CD14-positive monocyte (primary cell): ENCODE measurements around the gene CDH6. TPM values are rescaled to one million over a fixed set of nuclear protein-coding genes. Genes with fewer than 3 reads are reported as not detected.

ENCODE experiments used
- DNase-seq, 3 donors: peaks; one replicate each; pipeline ENCODE4 v3.0.0-alpha.2; 2011 to 2022
- H2AFZ ChIP-seq: 2 replicates; pipeline ENCODE4 v1.6.0; 2012; ENCODE audit warnings: mild to moderate bottlenecking, low read depth, low read length, inconsistent platforms; ENCODE audit not compliant: insufficient read depth, poor library complexity, severe bottlenecking
- H3K27ac ChIP-seq, 2 donors: 1 replicate in 1 of 2; 2 replicates in 1 of 2; pipeline ENCODE4 v1.5.1; 2012 to 2013; ENCODE audit warnings: low read length in 2 of 2, control low read depth in 1 of 2, inconsistent platforms in 1 of 2, low read depth in 1 of 2, mild to moderate bottlenecking in 1 of 2
- H3K27me3 ChIP-seq, 2 donors: one replicate each; pipeline versions ENCODE4 v1.6.0 to v1.6.1; 2011 to 2013; ENCODE audit warnings: low read length in 2 of 2; ENCODE audit not compliant: control insufficient read depth in 2 of 2, insufficient read depth in 2 of 2
- H3K36me3 ChIP-seq, 2 donors: replicated peaks in 1 of 2; 1 replicate in 1 of 2; 2 replicates in 1 of 2; pipeline versions ENCODE4 v1.5.1 to v1.6.1; 2012 to 2013; ENCODE audit warnings: low read length in 2 of 2, control low read depth in 1 of 2, inconsistent platforms in 1 of 2, mild to moderate bottlenecking in 1 of 2; ENCODE audit not compliant: insufficient read depth in 2 of 2, control insufficient read depth in 1 of 2
- H3K4me1 ChIP-seq, 2 donors: 1 replicate in 1 of 2; 2 replicates in 1 of 2; pipeline versions ENCODE4 v1.5.1 to v1.6.1; 2012 to 2013; ENCODE audit warnings: low read length in 2 of 2, control low read depth in 1 of 2, inconsistent platforms in 1 of 2, mild to moderate bottlenecking in 1 of 2, moderate library complexity in 1 of 2; ENCODE audit not compliant: insufficient read depth in 2 of 2, control insufficient read depth in 1 of 2
- H3K4me2 ChIP-seq: replicated peaks from 2 replicates; pipeline ENCODE3; 2012; ENCODE audit warnings: low read length, moderate library complexity, mild to moderate bottlenecking; ENCODE audit not compliant: poor library complexity, severe bottlenecking; ENCODE audit errors: extremely low read depth
- H3K4me3 ChIP-seq, 3 experiments: fragments of 200-600 bp in 1 of 3; sonication (generic) in 1 of 3; replicated peaks in 1 of 3; 1 replicate in 2 of 3; 2 replicates in 1 of 3; pipeline ENCODE4 v1.5.1; 2011 to 2013; ENCODE audit warnings: low read length in 3 of 3, mild to moderate bottlenecking in 3 of 3, control low read depth in 2 of 3, low read depth in 2 of 3, inconsistent platforms in 1 of 3, moderate library complexity in 1 of 3
- H3K79me2 ChIP-seq: 2 replicates; pipeline ENCODE4 v1.6.0; 2012; ENCODE audit warnings: mild to moderate bottlenecking, control low read depth, inconsistent platforms, low read length, moderate library complexity; ENCODE audit not compliant: insufficient read depth
- H3K9ac ChIP-seq: 2 replicates; pipeline ENCODE4 v1.6.0; 2017; ENCODE audit warnings: low read length, mild to moderate bottlenecking; ENCODE audit not compliant: insufficient read depth, poor library complexity, severe bottlenecking
- H3K9me3 ChIP-seq, 2 donors: replicated peaks in 1 of 2; 1 replicate in 1 of 2; 2 replicates in 1 of 2; pipeline versions ENCODE4 v1.5.1 to v1.6.1; 2012 to 2013; ENCODE audit warnings: low read length in 2 of 2, control low read depth in 1 of 2; ENCODE audit not compliant: control insufficient read depth in 1 of 2, insufficient read depth in 1 of 2
- H4K20me1 ChIP-seq: 2 replicates; pipeline ENCODE4 v1.6.0; 2012; ENCODE audit warnings: mild to moderate bottlenecking, low read length, control low read depth, moderate library complexity; ENCODE audit not compliant: insufficient read depth
- H3K27ac Mint-ChIP-seq, 7 donors: one replicate each; pipeline ENCODE4 v1.8.0; 2020; ENCODE audit warnings: mild to moderate bottlenecking in 7 of 7, mixed read lengths in 7 of 7, moderate library complexity in 6 of 7, inconsistent platforms in 2 of 7
- H3K27me3 Mint-ChIP-seq, 3 donors: one replicate each; pipeline ENCODE4 v1.8.0; 2021 to 2022; ENCODE audit warnings: low read depth in 3 of 3, mild to moderate bottlenecking in 3 of 3, mixed read lengths in 3 of 3, moderate library complexity in 3 of 3, inconsistent platforms in 1 of 3
- H3K36me3 Mint-ChIP-seq, 2 donors: one replicate each; pipeline ENCODE4 v1.8.0; 2020; ENCODE audit warnings: mixed read lengths in 2 of 2, inconsistent platforms in 1 of 2, mild to moderate bottlenecking in 1 of 2
- H3K4me1 Mint-ChIP-seq: one replicate; pipeline ENCODE4 v1.8.0; 2020; ENCODE audit warnings: mild to moderate bottlenecking, mixed read lengths
- H3K4me3 Mint-ChIP-seq, 2 donors: one replicate each; pipeline ENCODE4 v1.8.0; 2020; ENCODE audit warnings: mild to moderate bottlenecking in 2 of 2, mixed read lengths in 2 of 2, moderate library complexity in 1 of 2
- H3K9me3 Mint-ChIP-seq, 7 donors: one replicate each; pipeline ENCODE4 v1.8.0; 2020 to 2022; ENCODE audit warnings: mixed read lengths in 7 of 7, mild to moderate bottlenecking in 6 of 7, moderate library complexity in 6 of 7, inconsistent platforms in 2 of 7
- CTCF ChIP-seq: fragments of 200-600 bp; IDR thresholded peaks from one replicate; pipeline ENCODE4 v1.8.0; 2022; ENCODE audit warnings: antibody characterized with exemption, mild to moderate bottlenecking
- WGBS: methylation state at CpG from one replicate; pipeline ENCODE4 v1.1.5; 2013; ENCODE audit warnings: missing lambda C conversion rate; ENCODE audit not compliant: insufficient coverage; 5-methylcytosine and 5-hydroxymethylcytosine counted together
- intact Hi-C, 2 donors: fragments of 100-400 bp; cut with micrococcal nuclease; formaldehyde crosslinking; loops; one replicate each; pipeline versions ENCODE4 v1.15.0 to v1.15.1; 2023
- polyA plus RNA-seq, 3 donors: library from polyadenylated mRNA; depleted of rRNA in 1 of 3; unstranded in 2 of 3; stranded (reverse) in 1 of 3; fragments of 300-500 nt in 2 of 3; fragments of >200 nt in 1 of 3; fragmentation: Illumina TruSeq in 2 of 3; gene quantifications; 1 replicate in 2 of 3; 2 replicates in 1 of 3; pipeline ENCODE4 v1.2.3, GENCODE V29; 2012 to 2021

CDH6 gene
- polyA plus RNA-seq, 3 donors, result not detected

GRCh38 chr5:31193116-31193515 is 370 bp upstream of the CDH6 start:
- Mint-ChIP-seq H3K36me3 (peaks cover 0 to 2% of the 10 kb centered on the region in 2 donors), H3K27me3 (peaks cover 47 to 80% (median 55%) of the 10 kb centered on the region in 3 donors), H3K4me3 (peak overlapping the region in 1 of 2 donors; percentile 80), H3K9me3 (peaks cover 0 to 17% (median 4%) of the 10 kb centered on the region in 7 donors), H3K27ac (no peak overlapping the region), H3K4me1 (peaks cover 12% of the 10 kb centered on the region)
- no peak overlapping the region for H3K4me3 ChIP-seq
- H3K4me2 ChIP-seq, result no peak overlapping the region
- no peaks in the 10 kb centered on the region for H4K20me1 ChIP-seq
- H3K9ac ChIP-seq, result no peak overlapping the region
- peaks cover 0 to 22% of the 10 kb centered on the region in 2 donors for H3K9me3 ChIP-seq
- no peaks in the 10 kb centered on the region for H3K36me3 ChIP-seq
- TF ChIP-seq CTCF, result no peak
- intact Hi-C loops, result no loop called here
- no peaks in the 10 kb centered on the region for H3K4me1 ChIP-seq
- H2AFZ ChIP-seq, result no peak overlapping the region
- no peaks in the 10 kb centered on the region for H3K79me2 ChIP-seq
- peaks cover 59 to 72% of the 10 kb centered on the region in 2 donors for H3K27me3 ChIP-seq
- no peak overlapping the region for H3K27ac ChIP-seq
- 31% methylated on average over 9 of the region's 10 CpGs for WGBS
- no peak for DNase-seq

- Histone ChIP-seq H2AFZ (no peak overlapping the region), H3K4me3 (no peak overlapping the region), H3K9me3 (peaks cover 0 to 22% of the 10 kb centered on the region in 2 donors), H3K27ac (no peak overlapping the region), H3K36me3 (no peaks in the 10 kb centered on the region), H3K4me2 (no peak overlapping the region), H3K9ac (no peak overlapping the region), H3K4me1 (no peaks in the 10 kb centered on the region), H3K27me3 (peaks cover 63 to 72% of the 10 kb centered on the region in 2 donors), H3K79me2 (no peaks in the 10 kb centered on the region), H4K20me1 (no peaks in the 10 kb centered on the region)
- Mint-ChIP-seq H3K4me3 (peak overlapping the region in 1 of 2 donors; percentile 51), H3K27ac (no peak overlapping the region), H3K9me3 (peaks cover 0 to 17% (median 4%) of the 10 kb centered on the region in 7 donors), H3K27me3 (peaks cover 50 to 81% (median 54%) of the 10 kb centered on the region in 3 donors), H3K36me3 (peaks cover 0 to 2% of the 10 kb centered on the region in 2 donors), H3K4me1 (peaks cover 12% of the 10 kb centered on the region)
- no peak for DNase-seq
- TF ChIP-seq CTCF, result no peak
- intact Hi-C loops, result no loop called here
- 5% methylated on average over 14 of the region's 15 CpGs for WGBS
Measured at GRCh38 chr5:31194468-31194813, 955 bp downstream of the CDH6 start.
